K562 (cell line): ENCODE data around the gene NAA80. TPM values are rescaled to one million over a fixed set of nuclear protein-coding genes. Genes with fewer than 3 reads are reported as not detected.

Source experiments
- CLOCK ChIP-seq: fragments of 250-450 bp; sonication (Bioruptor Pico); IDR thresholded peaks from 2 replicates; pipeline ENCODE4 v1.4.0; 2020; ENCODE audit warnings: mild to moderate bottlenecking, moderate library complexity, borderline replicate concordance
- HDAC8 ChIP-seq: fragments of 450-650 bp; IDR thresholded peaks from 2 replicates; pipeline ENCODE4 v1.6.1; 2016; ENCODE audit warnings: mild to moderate bottlenecking, missing genetic modification characterization, moderate library complexity, missing compliant biosample characterization
- RREB1 ChIP-seq: fragments of 250-450 bp; sonication (Bioruptor Pico); IDR thresholded peaks from 2 replicates; pipeline ENCODE4 v1.4.0; 2020
- SMC3 ChIP-seq: conservative IDR thresholded peaks from 2 replicates; pipeline ENCODE4 v1.6.1; 2011; ENCODE audit warnings: low read depth, low read length, improper control_type of control experiment; ENCODE audit not compliant: insufficient read depth
- TEAD2 ChIP-seq: fragments of 450-650 bp; IDR thresholded peaks from 2 replicates; pipeline ENCODE4 v1.6.1; 2016; ENCODE audit warnings: missing genetic modification characterization, control low read depth, missing compliant biosample characterization
- WHSC1 ChIP-seq: IDR thresholded peaks from one replicate; pipeline ENCODE4 v1.6.1; 2012; ENCODE audit warnings: low read length, control low read depth, inconsistent platforms
- polyA plus RNA-seq, 8 experiments: library from polyadenylated mRNA; depleted of rRNA in 4 of 8; stranded (reverse) in 5 of 8; unstranded in 3 of 8; fragments of >200 nt; fragmentation: Nextera tagmentation in 2 of 8; fragmentation: Illumina TruSeq in 1 of 8; extraction: Ambion mirVana in 2 of 8; extraction: Trizol in 1 of 8; gene quantifications; 2 replicates each; pipeline versions ENCODE4 v1.2.1 to v1.2.3, GENCODE V29; 2011 to 2014; ENCODE audit warnings: inconsistent platforms in 1 of 8, missing spikeins in 1 of 8
- total RNA-seq, 7 experiments: library from RNA; depleted of rRNA in 6 of 7; stranded (reverse); fragments of >200 nt in 6 of 7; fragmentation: Illumina TruSeq in 2 of 7; extraction: Trizol in 2 of 7; gene quantifications; 2 replicates each; pipeline versions ENCODE4 v1.2.1 to v1.2.3, GENCODE V29; 2011 to 2021; ENCODE audit warnings: low replicate concordance in 1 of 7
- TF ChIP-seq, protein P1 (sequence below), 2 experiments: fragments of 450-650 bp; formaldehyde crosslinking in 1 of 2; IDR thresholded peaks; 2 replicates each; pipeline versions ENCODE4 v1.4.0 to v1.6.1; 2014 to 2020; ENCODE audit warnings: mild to moderate bottlenecking in 2 of 2, borderline replicate concordance in 1 of 2, low read depth in 1 of 2
- TF ChIP-seq, protein P2 (sequence below): fragments of 450-650 bp; IDR thresholded peaks from 2 replicates; pipeline ENCODE4 v1.6.1; 2016; ENCODE audit warnings: missing biosample characterization, missing genetic modification characterization

NAA80 gene
- total and polyA plus RNA-seq, 9 of the 15 experiments (the other 6 are each of a cell fraction or from before 2014, with no cell fraction given): 0.82 to 24.0 (median 8.6) TPM

DNA sequence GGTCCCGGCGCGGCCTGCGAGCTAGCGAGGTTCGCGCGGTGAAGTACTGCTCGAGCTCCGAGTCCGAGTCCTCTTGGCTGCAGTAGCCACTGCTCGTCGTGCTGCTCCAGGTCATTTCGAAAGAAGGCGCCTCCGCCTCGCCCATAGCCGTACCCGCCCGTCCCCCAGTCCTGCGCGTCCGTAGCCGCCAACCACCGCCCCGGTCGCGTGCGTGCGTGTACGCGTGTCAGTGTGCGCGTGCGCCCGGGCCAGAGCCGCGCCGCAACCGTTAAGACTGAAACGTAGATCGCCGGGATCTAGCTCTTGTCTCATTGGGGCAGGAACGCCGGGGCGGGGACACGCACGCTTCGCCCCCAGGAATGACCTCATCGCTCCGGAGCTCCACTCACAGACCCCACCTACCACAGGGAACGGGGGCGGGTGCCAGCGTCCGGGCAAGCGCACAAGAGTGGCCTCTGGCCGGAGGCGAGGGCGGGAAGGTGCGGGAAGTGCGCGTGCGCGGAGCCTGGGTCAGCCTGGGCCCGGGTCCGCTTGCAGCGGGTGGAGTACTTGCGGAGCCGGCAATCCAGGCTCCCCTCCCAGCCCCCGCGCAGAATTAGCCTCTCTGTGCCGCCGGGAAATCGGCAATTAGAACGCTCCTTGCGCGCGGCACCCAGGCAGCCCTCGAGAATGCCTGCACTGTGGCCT, 38.1 kb upstream of the NAA80 start (continued):
- TF ChIP-seq CLOCK (CRISPR knock-in tag) (no peak), RREB1 (no peak), HDAC8 (no peak), SMC3 (no peak), WHSC1 (no peak), TEAD2 (tag) (no peak)
- TF ChIP-seq, protein P1, sequence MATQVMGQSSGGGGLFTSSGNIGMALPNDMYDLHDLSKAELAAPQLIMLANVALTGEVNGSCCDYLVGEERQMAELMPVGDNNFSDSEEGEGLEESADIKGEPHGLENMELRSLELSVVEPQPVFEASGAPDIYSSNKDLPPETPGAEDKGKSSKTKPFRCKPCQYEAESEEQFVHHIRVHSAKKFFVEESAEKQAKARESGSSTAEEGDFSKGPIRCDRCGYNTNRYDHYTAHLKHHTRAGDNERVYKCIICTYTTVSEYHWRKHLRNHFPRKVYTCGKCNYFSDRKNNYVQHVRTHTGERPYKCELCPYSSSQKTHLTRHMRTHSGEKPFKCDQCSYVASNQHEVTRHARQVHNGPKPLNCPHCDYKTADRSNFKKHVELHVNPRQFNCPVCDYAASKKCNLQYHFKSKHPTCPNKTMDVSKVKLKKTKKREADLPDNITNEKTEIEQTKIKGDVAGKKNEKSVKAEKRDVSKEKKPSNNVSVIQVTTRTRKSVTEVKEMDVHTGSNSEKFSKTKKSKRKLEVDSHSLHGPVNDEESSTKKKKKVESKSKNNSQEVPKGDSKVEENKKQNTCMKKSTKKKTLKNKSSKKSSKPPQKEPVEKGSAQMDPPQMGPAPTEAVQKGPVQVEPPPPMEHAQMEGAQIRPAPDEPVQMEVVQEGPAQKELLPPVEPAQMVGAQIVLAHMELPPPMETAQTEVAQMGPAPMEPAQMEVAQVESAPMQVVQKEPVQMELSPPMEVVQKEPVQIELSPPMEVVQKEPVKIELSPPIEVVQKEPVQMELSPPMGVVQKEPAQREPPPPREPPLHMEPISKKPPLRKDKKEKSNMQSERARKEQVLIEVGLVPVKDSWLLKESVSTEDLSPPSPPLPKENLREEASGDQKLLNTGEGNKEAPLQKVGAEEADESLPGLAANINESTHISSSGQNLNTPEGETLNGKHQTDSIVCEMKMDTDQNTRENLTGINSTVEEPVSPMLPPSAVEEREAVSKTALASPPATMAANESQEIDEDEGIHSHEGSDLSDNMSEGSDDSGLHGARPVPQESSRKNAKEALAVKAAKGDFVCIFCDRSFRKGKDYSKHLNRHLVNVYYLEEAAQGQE (IDR thresholded peaks at IDR 0.05; ENCODE audit: borderline replicate concordance): no peak
- TF ChIP-seq, protein P1 (CRISPR knock-in tag; IDR thresholded peaks at IDR 0.05; ENCODE audit: low read depth): 0 out of 2 replicates have a peak, but pooled peaks have one; percentile 42
- TF ChIP-seq, protein P2, sequence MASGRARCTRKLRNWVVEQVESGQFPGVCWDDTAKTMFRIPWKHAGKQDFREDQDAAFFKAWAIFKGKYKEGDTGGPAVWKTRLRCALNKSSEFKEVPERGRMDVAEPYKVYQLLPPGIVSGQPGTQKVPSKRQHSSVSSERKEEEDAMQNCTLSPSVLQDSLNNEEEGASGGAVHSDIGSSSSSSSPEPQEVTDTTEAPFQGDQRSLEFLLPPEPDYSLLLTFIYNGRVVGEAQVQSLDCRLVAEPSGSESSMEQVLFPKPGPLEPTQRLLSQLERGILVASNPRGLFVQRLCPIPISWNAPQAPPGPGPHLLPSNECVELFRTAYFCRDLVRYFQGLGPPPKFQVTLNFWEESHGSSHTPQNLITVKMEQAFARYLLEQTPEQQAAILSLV (tag): no peak
